ENCODE results near the gene NPTN.

DNA sequence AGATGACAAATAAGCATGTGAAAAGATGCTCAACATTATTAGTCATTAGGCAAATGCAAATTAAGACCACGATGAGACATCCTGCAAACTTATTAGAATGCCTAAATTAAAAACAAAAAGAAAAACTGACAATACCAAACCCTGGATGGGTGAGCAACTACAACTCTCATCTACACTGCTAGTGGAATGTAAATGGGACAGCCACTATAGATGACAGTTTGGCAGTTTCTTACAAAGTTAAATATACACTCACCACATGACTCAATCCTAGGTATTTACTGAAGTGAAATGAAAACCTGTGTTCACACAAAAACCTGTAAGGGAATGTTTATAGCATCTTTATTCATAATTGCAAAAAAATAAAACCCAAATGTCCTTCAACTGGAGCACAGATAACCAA, 74.7 kb downstream of the NPTN start:
- TF ChIP-seq TAF1 (IDR thresholded peaks at IDR 0.05; ENCODE audit: borderline replicate concordance, insufficient read depth, low read length) (no peak), POLR2AphosphoS5 (IDR thresholded peaks at IDR 0.05; ENCODE audit: low read depth, low read length) (no peak)
